Activated CD8-positive, alpha-beta memory T cell treated with anti-CD3 and anti-CD28 coated beads for 24 hours (primary cell): ENCODE measurements around the gene BATF3.
"Not testable (repeated sequence)": the region's sequence is repeated elsewhere in the genome, so short reads cannot be mapped to it uniquely, and the experiment has no call there.

Experiments
- DNase-seq: peaks from one replicate; pipeline ENCODE4 v3.0.0-alpha.2; 2020

Gene BATF3

GRCh38 chr1:212699625-212700222 is at the start of gene BATF3:
Gene BATF3, minus strand, starts transcription at chr1:212699840. Its CDS starts 78 bp downstream, at chr1:212699762.
- no peak for DNase-seq

GRCh38 chr1:212746546-212746945 is 46.9 kb upstream of the BATF3 start:
- DNase-seq, result no peak

GRCh38 chr1:212745303-212745702 is 45.7 kb upstream of the BATF3 start:
- DNase-seq, result no peak

- no peak for DNase-seq
These were observed 44.3 kb upstream of the BATF3 start for GRCh38 chr1:212743901-212744475.

- DNase-seq, result no peak
These were observed 38.7 kb upstream of the BATF3 start for GRCh38 chr1:212738330-212738729.

- DNase-seq, result no peak
These were observed 37.9 kb upstream of the BATF3 start for GRCh38 chr1:212737559-212737958.

GRCh38 chr1:212733109-212733508 is 33.5 kb upstream of the BATF3 start:
- DNase-seq, result no peak

GRCh38 chr1:212731630-212732029 is 32.0 kb upstream of the BATF3 start:
- no peak for DNase-seq

- no peak for DNase-seq
These were observed 29.0 kb upstream of the BATF3 start for GRCh38 chr1:212728606-212729005.

GRCh38 chr1:212727386-212728181 is 27.9 kb upstream of the BATF3 start:
- no peak for DNase-seq

GRCh38 chr1:212724679-212725078 is 25.0 kb upstream of the BATF3 start:
- DNase-seq, result not testable (repeated sequence)

GRCh38 chr1:212722270-212722957 is 22.8 kb upstream of the BATF3 start:
- DNase-seq, result no peak

- DNase-seq, result no peak
These were observed 22.0 kb upstream of the BATF3 start for GRCh38 chr1:212721388-212722247.

GRCh38 chr1:212719633-212720032 is 20.0 kb upstream of the BATF3 start:
- DNase-seq, result no peak

- DNase-seq, result no peak
These were observed 18.9 kb upstream of the BATF3 start for GRCh38 chr1:212718499-212718898.

GRCh38 chr1:212716161-212716560 is 16.5 kb upstream of the BATF3 start:
- no peak for DNase-seq

- DNase-seq, result no peak
These were observed 14.0 kb upstream of the BATF3 start for GRCh38 chr1:212713465-212714136.

- DNase-seq, result no peak
These were observed 13.0 kb upstream of the BATF3 start for GRCh38 chr1:212712451-212713303.

GRCh38 chr1:212711974-212712373 is 12.3 kb upstream of the BATF3 start:
- peak; percentile 3 for DNase-seq

- DNase-seq, result no peak
These were observed 10.9 kb upstream of the BATF3 start for GRCh38 chr1:212710566-212710965.

GRCh38 chr1:212703991-212704564 is 4.4 kb upstream of the BATF3 start:
- DNase-seq, result peak; percentile 50
